Right atrium auricular region (tissue), 2 donors: ENCODE measurements around the gene WDR17. TPM values are rescaled to one million over a fixed set of nuclear protein-coding genes. Genes with fewer than 3 reads are reported as not detected.

ENCODE experiments used
- DNase-seq: peaks from one replicate; pipeline ENCODE4 v3.0.0-alpha.2; 2019; ENCODE audit warnings: low spot score
- H3K27ac ChIP-seq, 2 donors: fragments of 200-600 bp; sonication (generic); 1 replicate in 1 of 2; 2 replicates in 1 of 2; pipeline ENCODE4 v1.5.1; 2016 to 2019
- H3K27me3 ChIP-seq, 2 donors: fragments of 200-600 bp; sonication (generic); one replicate each; pipeline versions ENCODE4 v1.5.1 to v1.6.0; 2017 to 2019
- H3K36me3 ChIP-seq: fragments of 200-600 bp; sonication (generic); one replicate; pipeline ENCODE4 v1.5.1; 2016
- H3K4me1 ChIP-seq, 2 donors: fragments of 200-600 bp; sonication (generic); one replicate each; pipeline versions ENCODE4 v1.5.1 to v1.6.0; 2017 to 2019
- H3K4me3 ChIP-seq, 2 donors: fragments of 200-600 bp; sonication (generic); 1 replicate in 1 of 2; 2 replicates in 1 of 2; pipeline ENCODE4 v1.5.1; 2017 to 2019; ENCODE audit warnings: mild to moderate bottlenecking in 1 of 2, moderate library complexity in 1 of 2
- H3K9me3 ChIP-seq, 2 donors: fragments of 200-600 bp; sonication (generic); one replicate each; pipeline ENCODE4 v1.5.1; 2019
- total RNA-seq, 2 donors: library from RNA; depleted of rRNA; stranded (reverse); fragments of >200 nt; gene quantifications; one replicate each; pipeline ENCODE4 v1.1.0, GENCODE V29; 2016
- TF ChIP-seq, protein P1 (sequence below), 2 donors: fragments of 200-600 bp; sonication (generic); IDR thresholded peaks; one replicate each; pipeline ENCODE4 v1.5.1; 2019; ENCODE audit warnings: antibody characterized with exemption in 2 of 2

Gene WDR17
- 1 to 10 TPM in 1 of 2 donors, under 1 TPM in 1; 0.63 to 1.2 TPM for total RNA-seq

DNA sequence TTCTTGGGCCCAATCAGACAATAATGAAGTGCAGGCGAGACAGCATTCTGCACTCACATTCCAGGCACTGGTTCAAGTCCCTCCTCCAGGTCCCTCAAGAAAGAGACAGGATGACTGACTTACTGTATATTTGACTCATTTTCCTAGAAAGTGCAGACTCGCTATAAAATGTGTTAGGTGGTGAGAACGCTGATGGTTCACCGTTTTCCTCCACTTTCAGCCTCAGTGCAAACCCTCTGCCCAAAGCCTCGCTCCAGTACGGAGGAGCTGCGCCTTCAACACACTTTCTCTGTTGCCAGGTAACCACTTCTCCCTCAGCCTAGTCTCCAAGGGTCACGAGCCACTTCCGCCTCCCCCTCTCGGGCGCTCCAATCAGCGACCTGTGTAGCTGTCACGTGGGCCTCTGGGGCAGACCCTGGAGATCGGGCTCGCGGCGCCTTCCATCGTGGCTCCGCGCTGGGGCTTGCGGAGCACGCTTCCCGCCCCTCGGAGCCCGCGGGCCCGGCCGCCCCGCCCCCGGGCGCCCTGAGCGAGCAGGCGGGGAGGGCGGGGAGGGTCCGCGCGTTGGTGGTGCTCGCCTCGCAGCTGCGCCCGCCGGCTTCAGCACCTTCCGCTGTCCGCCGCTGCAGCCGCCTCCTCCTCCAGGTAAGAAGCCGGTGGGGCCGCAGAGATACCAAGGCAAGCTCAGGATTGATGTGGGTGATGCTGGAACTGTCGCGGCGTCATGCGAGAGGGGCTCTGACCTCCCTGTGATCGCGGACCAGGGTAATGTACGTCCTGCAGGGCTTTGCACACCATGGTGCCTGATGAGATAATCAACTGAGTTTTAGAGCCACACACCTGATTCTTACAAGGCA lies at the start of gene WDR17:
WDR17 (plus strand) TSS at position 407 of the 857 bp plus-strand sequence. CDS start 45,740 bp downstream, outside the sequence.
- H3K27me3 ChIP-seq = no peaks in the 10 kb centered on the region
- H3K27ac ChIP-seq = no peak within 1 kb of the TSS
- DNase-seq = peak; percentile 90
- H3K4me3 ChIP-seq = peak within 1 kb of the TSS; percentile 43 to 52
- H3K4me1 ChIP-seq = no peaks in the 10 kb centered on the region
- no peaks in the 10 kb centered on the region for H3K36me3 ChIP-seq
- H3K9me3 ChIP-seq = no peaks in the 10 kb centered on the region
- TF ChIP-seq, protein P1, sequence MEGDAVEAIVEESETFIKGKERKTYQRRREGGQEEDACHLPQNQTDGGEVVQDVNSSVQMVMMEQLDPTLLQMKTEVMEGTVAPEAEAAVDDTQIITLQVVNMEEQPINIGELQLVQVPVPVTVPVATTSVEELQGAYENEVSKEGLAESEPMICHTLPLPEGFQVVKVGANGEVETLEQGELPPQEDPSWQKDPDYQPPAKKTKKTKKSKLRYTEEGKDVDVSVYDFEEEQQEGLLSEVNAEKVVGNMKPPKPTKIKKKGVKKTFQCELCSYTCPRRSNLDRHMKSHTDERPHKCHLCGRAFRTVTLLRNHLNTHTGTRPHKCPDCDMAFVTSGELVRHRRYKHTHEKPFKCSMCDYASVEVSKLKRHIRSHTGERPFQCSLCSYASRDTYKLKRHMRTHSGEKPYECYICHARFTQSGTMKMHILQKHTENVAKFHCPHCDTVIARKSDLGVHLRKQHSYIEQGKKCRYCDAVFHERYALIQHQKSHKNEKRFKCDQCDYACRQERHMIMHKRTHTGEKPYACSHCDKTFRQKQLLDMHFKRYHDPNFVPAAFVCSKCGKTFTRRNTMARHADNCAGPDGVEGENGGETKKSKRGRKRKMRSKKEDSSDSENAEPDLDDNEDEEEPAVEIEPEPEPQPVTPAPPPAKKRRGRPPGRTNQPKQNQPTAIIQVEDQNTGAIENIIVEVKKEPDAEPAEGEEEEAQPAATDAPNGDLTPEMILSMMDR (IDR thresholded peaks at IDR 0.05) = no peak

GRCh38 chr4:176016601-176017000 lies 49.0 kb upstream of the WDR17 start:
- DNase-seq = no peak
- no peak overlapping the region for H3K4me3 ChIP-seq
- TF ChIP-seq, protein P1 (IDR thresholded peaks at IDR 0.05) = no peak

GRCh38 chr4:176020481-176021085 lies 45.1 kb upstream of the WDR17 start:
- H3K27ac ChIP-seq = no peak overlapping the region
- no peak for DNase-seq
- TF ChIP-seq, protein P1 (IDR thresholded peaks at IDR 0.05) = no peak
- no peaks in the 10 kb centered on the region for H3K9me3 ChIP-seq
- H3K36me3 ChIP-seq = no peaks in the 10 kb centered on the region
- H3K4me1 ChIP-seq = no peaks in the 10 kb centered on the region
- H3K27me3 ChIP-seq = no peaks in the 10 kb centered on the region
- H3K4me3 ChIP-seq = no peak overlapping the region

More at GRCh38 chr4:176016601-176017000, 49.0 kb upstream of the WDR17 start:
- Histone ChIP-seq H3K9me3 (no peaks in the 10 kb centered on the region), H3K27me3 (no peaks in the 10 kb centered on the region), H3K27ac (no peak overlapping the region), H3K4me1 (no peaks in the 10 kb centered on the region), H3K36me3 (no peaks in the 10 kb centered on the region)

GRCh38 chr4:176030391-176030790 lies 35.2 kb upstream of the WDR17 start:
- H3K27ac ChIP-seq = no peak overlapping the region
- no peak for DNase-seq
- H3K4me1 ChIP-seq = no peaks in the 10 kb centered on the region
- no peaks in the 10 kb centered on the region for H3K36me3 ChIP-seq
- no peaks in the 10 kb centered on the region for H3K27me3 ChIP-seq
- H3K9me3 ChIP-seq = no peaks in the 10 kb centered on the region
- TF ChIP-seq, protein P1 (IDR thresholded peaks at IDR 0.05) = no peak
- H3K4me3 ChIP-seq = no peak overlapping the region

GRCh38 chr4:176031922-176032321 lies 33.7 kb upstream of the WDR17 start:
- Histone ChIP-seq H3K36me3 (no peaks in the 10 kb centered on the region), H3K4me3 (no peak overlapping the region), H3K4me1 (no peaks in the 10 kb centered on the region), H3K9me3 (no peaks in the 10 kb centered on the region), H3K27me3 (no peaks in the 10 kb centered on the region), H3K27ac (no peak overlapping the region)
- TF ChIP-seq, protein P1 (IDR thresholded peaks at IDR 0.05) = no peak
- DNase-seq = no peak
